Measurements from ENCODE around the gene RIMKLA. TPM values are rescaled to one million over a fixed set of nuclear protein-coding genes. Genes with fewer than 3 reads are reported as not detected.

The RIMKLA gene
- total RNA-seq, 1 donor from 2014 or later: 0.27 TPM

DNA sequence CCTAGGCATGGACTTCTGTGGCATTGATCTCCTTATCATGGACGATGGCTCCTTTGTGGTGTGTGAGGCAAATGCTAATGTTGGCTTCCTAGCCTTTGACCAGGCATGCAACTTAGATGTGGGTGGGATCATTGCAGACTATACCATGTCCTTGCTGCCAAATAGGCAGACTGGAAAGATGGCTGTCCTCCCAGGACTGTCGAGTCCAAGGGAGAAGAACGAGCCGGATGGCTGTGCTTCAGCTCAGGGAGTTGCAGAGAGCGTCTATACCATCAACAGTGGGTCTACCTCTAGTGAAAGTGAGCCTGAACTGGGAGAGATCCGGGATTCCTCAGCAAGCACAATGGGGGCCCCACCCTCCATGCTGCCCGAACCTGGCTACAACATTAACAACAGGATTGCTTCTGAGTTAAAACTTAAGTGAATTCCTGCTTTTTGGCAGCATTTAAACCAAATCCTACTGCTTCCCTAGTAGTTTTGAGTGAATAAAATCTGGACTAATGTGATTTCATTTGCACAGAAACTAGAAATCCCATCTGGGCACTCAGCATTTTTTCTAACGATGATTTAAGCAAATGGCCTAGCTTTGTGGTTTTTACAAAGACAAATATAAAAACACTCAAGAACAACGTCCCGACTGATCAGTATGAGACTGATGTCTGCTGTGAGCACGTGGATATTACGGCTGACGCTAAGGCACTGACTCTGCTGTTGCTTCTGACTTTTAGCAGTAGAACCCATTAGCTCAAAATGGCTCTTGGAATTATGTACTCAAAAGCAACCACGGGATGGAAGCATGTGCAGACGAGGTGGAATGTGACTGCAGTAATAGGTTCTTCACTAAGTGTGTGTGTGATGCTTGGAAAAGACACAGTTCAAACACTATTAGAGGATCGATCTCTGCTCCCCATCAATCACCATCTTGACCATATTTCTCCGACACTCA is 34.2 kb downstream of the RIMKLA start:
- Mint-ChIP-seq H3K27me3 (ENCODE audit: low read depth) (peaks cover 12% of the 10 kb centered on the region), H3K4me1 (ENCODE audit: low read depth) (no peaks in the 10 kb centered on the region), H3K27ac (ENCODE audit: unreplicated experiment) (no peak overlapping the region), H3K4me3 (ENCODE audit: unreplicated experiment) (no peak overlapping the region), H3K9me3 (ENCODE audit: low read depth) (no peaks in the 10 kb centered on the region), H3K36me3 (ENCODE audit: low read depth) (no peaks in the 10 kb centered on the region)
- TF ChIP-seq CTCF (IDR thresholded peaks at IDR 0.05): no peak
- no peak for DNase-seq (ENCODE audit: low spot score)

DNA sequence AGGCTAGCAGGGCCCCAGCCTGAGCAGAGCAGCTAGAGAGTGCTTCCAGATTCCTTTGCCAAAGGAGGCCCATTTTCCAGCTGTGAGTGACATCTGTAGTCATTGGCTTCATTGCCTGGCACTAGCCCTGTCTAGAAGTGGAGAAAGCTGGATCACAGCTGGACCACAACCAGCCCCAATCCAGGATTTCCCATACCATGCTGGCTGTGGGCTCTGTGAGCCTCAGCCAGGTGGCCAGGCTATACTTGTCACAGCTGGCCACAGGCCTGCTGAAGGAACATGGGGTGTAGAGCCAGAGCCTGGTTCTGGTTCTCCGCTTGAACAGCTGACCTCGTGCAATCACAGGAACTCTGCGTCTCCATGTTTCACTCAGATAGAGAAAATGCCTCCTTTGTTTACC is 36.6 kb downstream of the RIMKLA start:
- Mint-ChIP-seq H3K27me3 (ENCODE audit: low read depth) (peaks cover 6% of the 10 kb centered on the region), H3K4me3 (ENCODE audit: unreplicated experiment) (no peak overlapping the region), H3K4me1 (ENCODE audit: low read depth) (peaks cover 11% of the 10 kb centered on the region), H3K36me3 (ENCODE audit: low read depth) (no peaks in the 10 kb centered on the region), H3K27ac (ENCODE audit: unreplicated experiment) (no peak overlapping the region), H3K9me3 (ENCODE audit: low read depth) (no peaks in the 10 kb centered on the region)
- TF ChIP-seq CTCF (IDR thresholded peaks at IDR 0.05): no peak
- no peak for DNase-seq (ENCODE audit: low spot score)

GRCh38 chr1:42418516-42418915 is 37.9 kb downstream of the RIMKLA start:
- H3K4me1 Mint-ChIP-seq (ENCODE audit: low read depth): peaks cover 16% of the 10 kb centered on the region
- H3K4me3 Mint-ChIP-seq (ENCODE audit: unreplicated experiment): no peak overlapping the region
- no peaks in the 10 kb centered on the region for H3K36me3 Mint-ChIP-seq (ENCODE audit: low read depth)
- no peak for TF ChIP-seq CTCF (IDR thresholded peaks at IDR 0.05)
- H3K27me3 Mint-ChIP-seq (ENCODE audit: low read depth): peaks cover 6% of the 10 kb centered on the region
- DNase-seq (ENCODE audit: low spot score): no peak
- H3K27ac Mint-ChIP-seq (ENCODE audit: unreplicated experiment): no peak overlapping the region
- H3K9me3 Mint-ChIP-seq (ENCODE audit: low read depth): no peaks in the 10 kb centered on the region

GRCh38 chr1:42419126-42419821 is 38.7 kb downstream of the RIMKLA start:
- Mint-ChIP-seq H3K27ac (ENCODE audit: unreplicated experiment) (no peak overlapping the region), H3K27me3 (ENCODE audit: low read depth) (peaks cover 4% of the 10 kb centered on the region), H3K36me3 (ENCODE audit: low read depth) (no peaks in the 10 kb centered on the region), H3K4me3 (ENCODE audit: unreplicated experiment) (no peak overlapping the region), H3K4me1 (ENCODE audit: low read depth) (peaks cover 22% of the 10 kb centered on the region), H3K9me3 (ENCODE audit: low read depth) (no peaks in the 10 kb centered on the region)
- DNase-seq (ENCODE audit: low spot score): no peak
- no peak for TF ChIP-seq CTCF (IDR thresholded peaks at IDR 0.05)

- H3K4me3 Mint-ChIP-seq (ENCODE audit: unreplicated experiment): no peak overlapping the region
- DNase-seq (ENCODE audit: low spot score): no peak
- H3K9me3 Mint-ChIP-seq (ENCODE audit: low read depth): no peaks in the 10 kb centered on the region
- no peaks in the 10 kb centered on the region for H3K36me3 Mint-ChIP-seq (ENCODE audit: low read depth)
- no peaks in the 10 kb centered on the region for H3K27me3 Mint-ChIP-seq (ENCODE audit: low read depth)
- H3K4me1 Mint-ChIP-seq (ENCODE audit: low read depth): peaks cover 30% of the 10 kb centered on the region
- TF ChIP-seq CTCF (IDR thresholded peaks at IDR 0.05): no peak
- H3K27ac Mint-ChIP-seq (ENCODE audit: unreplicated experiment): no peak overlapping the region
These were observed 39.5 kb downstream of the RIMKLA start for GRCh38 chr1:42420121-42420520.

All from chondrocyte (in vitro differentiated cells).